Measurements from ENCODE around the gene DDA1. TPM values are rescaled to one million over a fixed set of nuclear protein-coding genes. Genes with fewer than 3 reads are reported as not detected.

Gene DDA1
- total and polyA plus RNA-seq, 2 of the 13 experiments (the other 11 are each of a cell fraction or from before 2014, with no cell fraction given): 24.5 to 26.0 TPM

DNA sequence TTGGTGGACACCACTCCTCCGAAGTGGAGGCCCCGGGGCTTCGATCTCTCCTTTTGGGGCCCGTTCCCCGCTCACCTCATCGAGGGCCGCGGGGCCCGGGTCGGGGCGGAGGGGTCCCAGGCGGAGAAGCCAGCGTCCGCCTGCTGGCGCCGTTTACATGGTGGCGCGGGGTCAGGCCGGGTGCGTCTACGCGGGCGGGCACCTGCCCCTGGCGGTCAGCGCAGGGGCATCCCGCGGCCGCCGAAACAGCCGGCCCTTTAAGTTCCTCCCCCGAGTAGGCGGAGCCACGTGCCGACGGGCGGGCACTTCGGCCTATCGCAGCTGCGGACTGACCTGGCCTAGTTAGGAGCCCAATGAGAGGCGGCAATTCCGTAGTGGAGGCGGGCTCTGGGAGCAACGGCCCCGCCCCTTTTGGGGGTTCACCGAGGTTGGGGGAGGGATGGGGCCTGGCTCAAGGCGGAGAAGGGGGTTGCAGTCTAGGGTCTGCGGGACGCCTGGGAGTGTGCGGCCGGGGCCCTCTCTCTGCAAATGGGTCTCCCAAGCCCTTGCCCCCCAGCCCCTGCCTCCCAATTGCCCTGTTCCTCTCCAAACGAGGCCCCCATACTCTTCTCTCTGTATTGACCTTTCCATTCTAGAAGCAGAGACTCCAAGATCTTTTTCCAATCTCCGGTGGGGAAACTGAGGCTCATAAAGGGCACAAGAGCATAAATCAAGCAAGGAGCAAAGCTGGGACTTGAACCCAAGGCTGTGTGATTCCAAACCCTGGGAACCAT is 6.0 kb upstream of the DDA1 start, which contains the start of gene ABHD8 (continued):
- peak; percentile 15 for TF ChIP-seq ZNF781 (CRISPR knock-in tag; IDR thresholded peaks at IDR 0.05; ENCODE audit: borderline replicate concordance, not compliant biosample characterization)
- TF ChIP-seq EZH2 (conservative IDR thresholded peaks at IDR 0.05; ENCODE audit: low read depth, low read length): no peak
- TF ChIP-seq, protein P1, sequence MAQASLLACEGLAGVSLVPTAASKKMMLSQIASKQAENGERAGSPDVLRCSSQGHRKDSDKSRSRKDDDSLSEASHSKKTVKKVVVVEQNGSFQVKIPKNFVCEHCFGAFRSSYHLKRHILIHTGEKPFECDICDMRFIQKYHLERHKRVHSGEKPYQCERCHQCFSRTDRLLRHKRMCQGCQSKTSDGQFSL (CRISPR knock-in tag; IDR thresholded peaks at IDR 0.05): 0 out of 2 replicates have a peak, but pooled peaks have one; percentile 25
- TF ChIP-seq, protein P2, sequence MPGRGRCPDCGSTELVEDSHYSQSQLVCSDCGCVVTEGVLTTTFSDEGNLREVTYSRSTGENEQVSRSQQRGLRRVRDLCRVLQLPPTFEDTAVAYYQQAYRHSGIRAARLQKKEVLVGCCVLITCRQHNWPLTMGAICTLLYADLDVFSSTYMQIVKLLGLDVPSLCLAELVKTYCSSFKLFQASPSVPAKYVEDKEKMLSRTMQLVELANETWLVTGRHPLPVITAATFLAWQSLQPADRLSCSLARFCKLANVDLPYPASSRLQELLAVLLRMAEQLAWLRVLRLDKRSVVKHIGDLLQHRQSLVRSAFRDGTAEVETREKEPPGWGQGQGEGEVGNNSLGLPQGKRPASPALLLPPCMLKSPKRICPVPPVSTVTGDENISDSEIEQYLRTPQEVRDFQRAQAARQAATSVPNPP (CRISPR knock-in tag; IDR thresholded peaks at IDR 0.05): no peak
- TF ChIP-seq, protein P3, sequence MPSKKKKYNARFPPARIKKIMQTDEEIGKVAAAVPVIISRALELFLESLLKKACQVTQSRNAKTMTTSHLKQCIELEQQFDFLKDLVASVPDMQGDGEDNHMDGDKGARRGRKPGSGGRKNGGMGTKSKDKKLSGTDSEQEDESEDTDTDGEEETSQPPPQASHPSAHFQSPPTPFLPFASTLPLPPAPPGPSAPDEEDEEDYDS (CRISPR knock-in tag; IDR thresholded peaks at IDR 0.05): peak; percentile 96
- TF ChIP-seq, protein P4, sequence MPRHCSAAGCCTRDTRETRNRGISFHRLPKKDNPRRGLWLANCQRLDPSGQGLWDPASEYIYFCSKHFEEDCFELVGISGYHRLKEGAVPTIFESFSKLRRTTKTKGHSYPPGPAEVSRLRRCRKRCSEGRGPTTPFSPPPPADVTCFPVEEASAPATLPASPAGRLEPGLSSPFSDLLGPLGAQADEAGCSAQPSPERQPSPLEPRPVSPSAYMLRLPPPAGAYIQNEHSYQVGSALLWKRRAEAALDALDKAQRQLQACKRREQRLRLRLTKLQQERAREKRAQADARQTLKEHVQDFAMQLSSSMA (CRISPR knock-in tag; IDR thresholded peaks at IDR 0.05): peak; percentile 36; the same call in 1 of the 2 replicates
- TF ChIP-seq SOX13 (IDR thresholded peaks at IDR 0.05): no peak
- TF ChIP-seq SOX13 (CRISPR knock-in tag; conservative IDR thresholded peaks at IDR 0.05 in 1 of 2, IDR thresholded peaks at IDR 0.05 in 1 of 2): 0 out of 4 replicates have a peak, but pooled peaks of 1 of the 2 experiments have one; percentile 14
- peak; percentile 41 for TF ChIP-seq ASH2L (IDR thresholded peaks at IDR 0.05; ENCODE audit: insufficient read length, low read depth, low read length)
- TF ChIP-seq, protein P5, sequence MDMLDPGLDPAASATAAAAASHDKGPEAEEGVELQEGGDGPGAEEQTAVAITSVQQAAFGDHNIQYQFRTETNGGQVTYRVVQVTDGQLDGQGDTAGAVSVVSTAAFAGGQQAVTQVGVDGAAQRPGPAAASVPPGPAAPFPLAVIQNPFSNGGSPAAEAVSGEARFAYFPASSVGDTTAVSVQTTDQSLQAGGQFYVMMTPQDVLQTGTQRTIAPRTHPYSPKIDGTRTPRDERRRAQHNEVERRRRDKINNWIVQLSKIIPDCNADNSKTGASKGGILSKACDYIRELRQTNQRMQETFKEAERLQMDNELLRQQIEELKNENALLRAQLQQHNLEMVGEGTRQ (IDR thresholded peaks at IDR 0.05; ENCODE audit: low read depth, low read length): peak; percentile 74
- TF ChIP-seq, protein P5 (CRISPR knock-in tag; IDR thresholded peaks at IDR 0.05; ENCODE audit: borderline replicate concordance): peak; percentile 72; the same call in 1 of the 2 replicates
- TF ChIP-seq ZNF343 (CRISPR knock-in tag; IDR thresholded peaks at IDR 0.05): no peak
- no peak for TF ChIP-seq PHF5A (CRISPR knock-in tag; IDR thresholded peaks at IDR 0.05; ENCODE audit: low read depth, unreplicated experiment)
- TF ChIP-seq MAFG (CRISPR knock-in tag; IDR thresholded peaks at IDR 0.05): no peak
- TF ChIP-seq ELF3 (CRISPR knock-in tag; IDR thresholded peaks at IDR 0.05): 0 out of 2 replicates have a peak, but pooled peaks have one; percentile 15
- no peak for TF ChIP-seq TEAD2 (CRISPR knock-in tag; IDR thresholded peaks at IDR 0.05)
- TF ChIP-seq, protein P6, sequence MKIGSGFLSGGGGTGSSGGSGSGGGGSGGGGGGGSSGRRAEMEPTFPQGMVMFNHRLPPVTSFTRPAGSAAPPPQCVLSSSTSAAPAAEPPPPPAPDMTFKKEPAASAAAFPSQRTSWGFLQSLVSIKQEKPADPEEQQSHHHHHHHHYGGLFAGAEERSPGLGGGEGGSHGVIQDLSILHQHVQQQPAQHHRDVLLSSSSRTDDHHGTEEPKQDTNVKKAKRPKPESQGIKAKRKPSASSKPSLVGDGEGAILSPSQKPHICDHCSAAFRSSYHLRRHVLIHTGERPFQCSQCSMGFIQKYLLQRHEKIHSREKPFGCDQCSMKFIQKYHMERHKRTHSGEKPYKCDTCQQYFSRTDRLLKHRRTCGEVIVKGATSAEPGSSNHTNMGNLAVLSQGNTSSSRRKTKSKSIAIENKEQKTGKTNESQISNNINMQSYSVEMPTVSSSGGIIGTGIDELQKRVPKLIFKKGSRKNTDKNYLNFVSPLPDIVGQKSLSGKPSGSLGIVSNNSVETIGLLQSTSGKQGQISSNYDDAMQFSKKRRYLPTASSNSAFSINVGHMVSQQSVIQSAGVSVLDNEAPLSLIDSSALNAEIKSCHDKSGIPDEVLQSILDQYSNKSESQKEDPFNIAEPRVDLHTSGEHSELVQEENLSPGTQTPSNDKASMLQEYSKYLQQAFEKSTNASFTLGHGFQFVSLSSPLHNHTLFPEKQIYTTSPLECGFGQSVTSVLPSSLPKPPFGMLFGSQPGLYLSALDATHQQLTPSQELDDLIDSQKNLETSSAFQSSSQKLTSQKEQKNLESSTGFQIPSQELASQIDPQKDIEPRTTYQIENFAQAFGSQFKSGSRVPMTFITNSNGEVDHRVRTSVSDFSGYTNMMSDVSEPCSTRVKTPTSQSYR (CRISPR knock-in tag; IDR thresholded peaks at IDR 0.05; ENCODE audit: borderline replicate concordance): peak; percentile 72; the same call in 1 of the 2 replicates
- peak; percentile 49; the same call in 1 of the 2 replicates for TF ChIP-seq BHLHE40 (IDR thresholded peaks at IDR 0.05; ENCODE audit: low read length)
- TF ChIP-seq ARNT2 (CRISPR knock-in tag; IDR thresholded peaks at IDR 0.05; ENCODE audit: low read depth): peak; percentile 33; the same call in 1 of the 2 replicates
- peak; percentile 100 for TF ChIP-seq ZSCAN29 (CRISPR knock-in tag; conservative IDR thresholded peaks at IDR 0.05)
